Endothelial cell of umbilical vein (primary cell): ENCODE data around the gene ITSN2. TPM values are rescaled to one million over a fixed set of nuclear protein-coding genes. Genes with fewer than 3 reads are reported as not detected.

ENCODE experiments used
- BruUV-seq: library from RNA; stranded (reverse); fragments of 400-500 nt; replicated peaks from 2 replicates; lab custom pipeline; 2021; lab: Mats Ljungman, UMichigan
- CTCF ChIA-PET: fragments of 300-600, 350-600 bp; sonication (Branson Sonifier 250); formaldehyde crosslinking; loops from one replicate; lab custom pipeline; 2021; ENCODE audit warnings: antibody characterized with exemption, inconsistent platforms; lab: Charles Lee
- POLR2A ChIA-PET: fragments of 300-600, 350-600 bp; sonication (Branson Sonifier 250); formaldehyde crosslinking; loops from one replicate; lab custom pipeline; 2021; ENCODE audit warnings: antibody characterized with exemption, inconsistent platforms; lab: Charles Lee
- DNase-seq: peaks from one replicate; pipeline ENCODE4 v3.0.0-alpha.2; 2011; ENCODE audit warnings: low read depth, low spot score
- FAIRE-seq: peaks from 2 replicates; lab custom pipeline; 2011; peaks lifted over from hg19 to GRCh38; lab: Jason Lieb, UNC
- H2AFZ ChIP-seq: 2 replicates; pipeline ENCODE4 v1.6.0; 2012; ENCODE audit warnings: low read depth, low read length, control low read depth, inconsistent platforms
- H3K27ac ChIP-seq: 2 replicates; pipeline ENCODE4 v1.5.1; 2011; ENCODE audit warnings: low read depth, mild to moderate bottlenecking, control low read depth, low read length, moderate library complexity; ENCODE audit not compliant: insufficient read depth
- H3K27me3 ChIP-seq, 2 experiments: 2 replicates each; pipeline versions ENCODE4 v1.6.0 to v1.6.1; 2011; ENCODE audit warnings: low read length in 2 of 2, mixed read lengths in 1 of 2; ENCODE audit not compliant: control insufficient read depth in 2 of 2, insufficient read depth in 2 of 2
- H3K36me3 ChIP-seq, 2 experiments: 2 replicates in 1 of 2; 3 replicates in 1 of 2; pipeline ENCODE4 v1.5.1; 2011; ENCODE audit warnings: low read length in 2 of 2, mild to moderate bottlenecking in 1 of 2, moderate library complexity in 1 of 2; ENCODE audit not compliant: control insufficient read depth in 2 of 2, insufficient read depth in 2 of 2; ENCODE audit errors: extremely low read depth in 1 of 2
- H3K4me1 ChIP-seq: 3 replicates; pipeline ENCODE4 v1.5.1; 2011; ENCODE audit warnings: mild to moderate bottlenecking, low read length; ENCODE audit not compliant: control insufficient read depth, insufficient read depth; ENCODE audit errors: extremely low read depth
- H3K4me2 ChIP-seq: 2 replicates; pipeline ENCODE4 v1.6.1; 2011; ENCODE audit warnings: low read length, control low read depth, mixed read lengths; ENCODE audit not compliant: insufficient read depth
- H3K4me3 ChIP-seq, 3 experiments: fragments of 200-600 bp in 1 of 3; sonication (generic), shearing (Covaris generic) in 1 of 3; replicated peaks in 1 of 3; 2 replicates each; pipeline ENCODE4 v1.5.1; 2011 to 2016; ENCODE audit warnings: control low read depth in 3 of 3, low read length in 3 of 3, mild to moderate bottlenecking in 2 of 3, inconsistent platforms in 1 of 3, low read depth in 1 of 3, moderate library complexity in 1 of 3; ENCODE audit not compliant: insufficient read depth in 1 of 3
- H3K79me2 ChIP-seq: 2 replicates; pipeline ENCODE4 v1.6.0; 2012; ENCODE audit warnings: low read length, inconsistent platforms; ENCODE audit not compliant: control insufficient read depth, insufficient read depth
- H3K9ac ChIP-seq: replicated peaks from 2 replicates; pipeline ENCODE3; 2011; ENCODE audit warnings: low read length, control low read depth; ENCODE audit not compliant: insufficient read depth; ENCODE audit errors: extremely low read depth
- H3K9me1 ChIP-seq: replicated peaks from 3 replicates; pipeline ENCODE4 v1.6.0; 2011; ENCODE audit warnings: mild to moderate bottlenecking, low read length; ENCODE audit not compliant: control insufficient read depth, insufficient read depth; ENCODE audit errors: extremely low read depth
- H3K9me3 ChIP-seq: replicated peaks from 2 replicates; pipeline ENCODE4 v1.5.1; 2012; ENCODE audit warnings: low read length, inconsistent platforms; ENCODE audit not compliant: control insufficient read depth, insufficient read depth
- H4K20me1 ChIP-seq: replicated peaks from 2 replicates; pipeline ENCODE3; 2011; ENCODE audit warnings: mild to moderate bottlenecking, low read length; ENCODE audit not compliant: control insufficient read depth, insufficient read depth; ENCODE audit errors: extremely low read depth
- EZH2 ChIP-seq: IDR thresholded peaks from 2 replicates; pipeline ENCODE4 v1.6.1; 2012; ENCODE audit warnings: borderline replicate concordance, low read depth, mild to moderate bottlenecking, moderate library complexity, low read length, inconsistent platforms; ENCODE audit not compliant: severe bottlenecking
- FOS ChIP-seq: IDR thresholded peaks from 2 replicates; pipeline ENCODE4 v1.6.1; 2011; ENCODE audit warnings: mild to moderate bottlenecking, low read length, moderate library complexity, borderline replicate concordance; ENCODE audit not compliant: insufficient read depth
- GATA2 ChIP-seq: IDR thresholded peaks from 2 replicates; pipeline ENCODE4 v1.7.0; 2011; ENCODE audit warnings: low read depth, mild to moderate bottlenecking, moderate library complexity, mixed read lengths, low read length; ENCODE audit not compliant: insufficient read length, insufficient read depth
- JUN ChIP-seq: IDR thresholded peaks from 2 replicates; pipeline ENCODE4 v1.6.1; 2011; ENCODE audit warnings: borderline replicate concordance, low read depth; ENCODE audit not compliant: insufficient read length, insufficient read depth
- MYC ChIP-seq: IDR thresholded peaks from one replicate; pipeline ENCODE4 v1.6.1; 2011; ENCODE audit warnings: mild to moderate bottlenecking, low read depth, low read length
- POLR2A ChIP-seq: IDR thresholded peaks from 2 replicates; pipeline ENCODE4 v1.6.1; 2012; ENCODE audit warnings: low read depth, mild to moderate bottlenecking, control low read depth, low read length
- POLR2AphosphoS5 ChIP-seq: IDR thresholded peaks from 2 replicates; pipeline ENCODE4 v1.6.1; 2012; ENCODE audit warnings: low read depth, mild to moderate bottlenecking, control low read depth, low read length, moderate library complexity; ENCODE audit not compliant: insufficient read depth
- dilution Hi-C: fragments of 300-500 bp; cut with MboI; formaldehyde crosslinking; loops from one replicate; pipeline ENCODE4 v1.15.0; 2019; ENCODE audit warnings: low sequenced_read_pairs; ENCODE audit not compliant: extremely low pct_ligation_motif_present
- intact Hi-C: fragments of 100-400 bp; cut with micrococcal nuclease; formaldehyde crosslinking; loops from one replicate; pipeline ENCODE4 v1.10.0; 2022
- polyA plus RNA-seq, 4 experiments: library from polyadenylated mRNA; depleted of rRNA in 3 of 4; stranded (reverse) in 3 of 4; unstranded in 1 of 4; fragments of >200 nt; gene quantifications; 2 replicates each; pipeline versions ENCODE4 v1.2.1 to v1.2.3, GENCODE V29; 2011 to 2012; ENCODE audit warnings: missing spikeins in 1 of 4
- total RNA-seq: library from RNA; stranded (reverse); gene quantifications from 2 replicates; pipeline ENCODE4 v1.2.3, GENCODE V29; 2021
- TF ChIP-seq, protein P1 (sequence below), 2 donors: IDR thresholded peaks; 1 replicate in 1 of 2; 2 replicates in 1 of 2; pipeline ENCODE4 v1.5.1; 2011; ENCODE audit warnings: low read length in 2 of 2, mild to moderate bottlenecking in 2 of 2, moderate library complexity in 2 of 2, control low read depth in 1 of 2, inconsistent platforms in 1 of 2, low read depth in 1 of 2; ENCODE audit not compliant: insufficient read depth in 1 of 2; ENCODE audit errors: extremely low read depth in 1 of 2
- TF ChIP-seq, protein P2 (sequence below): IDR thresholded peaks from 2 replicates; pipeline ENCODE4 v1.6.1; 2011; ENCODE audit not compliant: insufficient read depth, insufficient read length

ITSN2 gene
- total and polyA plus RNA-seq, 2 donors (not counting 3 experiments of a cell fraction or from before 2014, with no cell fraction given) = 30.5 to 56.8 TPM

DNA sequence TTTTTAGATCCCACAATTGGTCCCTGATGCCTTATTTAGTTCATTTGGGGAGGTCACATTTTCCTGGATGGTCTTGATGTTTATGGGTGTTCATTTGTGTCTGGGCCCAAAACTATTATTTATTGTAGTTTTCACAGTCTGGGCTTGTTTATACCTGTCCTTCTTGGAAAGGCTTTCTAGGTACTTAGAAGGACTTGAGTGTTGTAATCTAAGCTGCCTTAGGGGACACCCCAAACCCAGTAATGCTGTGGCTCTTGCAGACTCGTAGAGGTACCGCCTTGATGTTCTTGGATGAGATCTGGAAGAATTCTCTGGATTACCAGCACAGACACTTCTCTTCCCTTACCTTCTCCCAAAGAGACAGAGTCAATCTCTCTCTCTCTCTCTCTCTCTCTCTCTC, 25.0 kb upstream of the ITSN2 start:
- no peaks in the 10 kb centered on the region for H3K9me3 ChIP-seq
- dilution Hi-C loops (no loop called here), intact Hi-C loops (no loop called here)
- TF ChIP-seq MYC (no peak), GATA2 (no peak), POLR2AphosphoS5 (no peak), POLR2A (no peak), FOS (no peak), JUN (no peak), EZH2 (no peak)
- TF ChIP-seq, protein P1, sequence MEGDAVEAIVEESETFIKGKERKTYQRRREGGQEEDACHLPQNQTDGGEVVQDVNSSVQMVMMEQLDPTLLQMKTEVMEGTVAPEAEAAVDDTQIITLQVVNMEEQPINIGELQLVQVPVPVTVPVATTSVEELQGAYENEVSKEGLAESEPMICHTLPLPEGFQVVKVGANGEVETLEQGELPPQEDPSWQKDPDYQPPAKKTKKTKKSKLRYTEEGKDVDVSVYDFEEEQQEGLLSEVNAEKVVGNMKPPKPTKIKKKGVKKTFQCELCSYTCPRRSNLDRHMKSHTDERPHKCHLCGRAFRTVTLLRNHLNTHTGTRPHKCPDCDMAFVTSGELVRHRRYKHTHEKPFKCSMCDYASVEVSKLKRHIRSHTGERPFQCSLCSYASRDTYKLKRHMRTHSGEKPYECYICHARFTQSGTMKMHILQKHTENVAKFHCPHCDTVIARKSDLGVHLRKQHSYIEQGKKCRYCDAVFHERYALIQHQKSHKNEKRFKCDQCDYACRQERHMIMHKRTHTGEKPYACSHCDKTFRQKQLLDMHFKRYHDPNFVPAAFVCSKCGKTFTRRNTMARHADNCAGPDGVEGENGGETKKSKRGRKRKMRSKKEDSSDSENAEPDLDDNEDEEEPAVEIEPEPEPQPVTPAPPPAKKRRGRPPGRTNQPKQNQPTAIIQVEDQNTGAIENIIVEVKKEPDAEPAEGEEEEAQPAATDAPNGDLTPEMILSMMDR (IDR thresholded peaks at IDR 0.05; ENCODE audit: extremely low read depth in 1 of 2, insufficient read depth in 1 of 2, low read depth in 1 of 2, low read length in 2 of 2) = no peak
- TF ChIP-seq, protein P2, sequence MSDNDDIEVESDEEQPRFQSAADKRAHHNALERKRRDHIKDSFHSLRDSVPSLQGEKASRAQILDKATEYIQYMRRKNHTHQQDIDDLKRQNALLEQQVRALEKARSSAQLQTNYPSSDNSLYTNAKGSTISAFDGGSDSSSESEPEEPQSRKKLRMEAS = no peak
- H3K4me2 ChIP-seq = no peak overlapping the region
- DNase-seq (no peak), FAIRE-seq (no peak)
- no peaks in the 10 kb centered on the region for H3K9me1 ChIP-seq
- ChIA-PET POLR2A (interaction anchor here (0.7 kb wide), 1 partner anchor 153 kb away, joined by 6 read pairs; no protein-coding TSS in a partner anchor), CTCF (interaction anchor here (1.3 to 1.7 kb wide), 3 partner anchors 10 to 301 kb away, joined by 3 to 5 read pairs (median 4); partner anchors contain the start of gene TP53I3)
- no peaks in the 10 kb centered on the region for H3K4me1 ChIP-seq
- no peak overlapping the region for H3K4me3 ChIP-seq
- H2AFZ ChIP-seq = no peak overlapping the region
- no peaks in the 10 kb centered on the region for H3K36me3 ChIP-seq
- no peak overlapping the region for H3K9ac ChIP-seq
- BruUV-seq = no TSS peak
- H3K27ac ChIP-seq = no peak overlapping the region
- H3K79me2 ChIP-seq = no peaks in the 10 kb centered on the region
- no peaks in the 10 kb centered on the region for H3K27me3 ChIP-seq
- H4K20me1 ChIP-seq = no peaks in the 10 kb centered on the region
